Mammary epithelial cell (primary cell): ENCODE measurements around the gene UBN2.
"Not testable (repeated sequence)": the region's sequence is repeated elsewhere in the genome, so short reads cannot be mapped to it uniquely, and the experiment has no call there.

Source experiments
- CTCF ChIP-seq, 2 donors: IDR thresholded peaks in 1 of 2; conservative IDR thresholded peaks in 1 of 2; 2 replicates each; pipeline ENCODE4 v1.5.1; 2011 to 2012; ENCODE audit warnings: inconsistent platforms in 2 of 2, low read length in 2 of 2, mild to moderate bottlenecking in 2 of 2, control low read depth in 1 of 2, low read depth in 1 of 2; ENCODE audit not compliant: insufficient read depth in 1 of 2; ENCODE audit errors: extremely low read depth in 1 of 2
- EZH2 ChIP-seq: IDR thresholded peaks from 2 replicates; pipeline ENCODE4 v1.6.1; 2012; ENCODE audit warnings: low read length, inconsistent platforms, borderline replicate concordance

- not testable (repeated sequence) for TF ChIP-seq CTCF (conservative IDR thresholded peaks at IDR 0.05 in 1 of 2, IDR thresholded peaks at IDR 0.05 in 1 of 2; ENCODE audit: extremely low read depth in 1 of 2, insufficient read depth in 1 of 2, low read depth in 1 of 2, low read length in 2 of 2); EZH2
These were observed 102.4 kb downstream of the UBN2 start for GRCh38 chr7:139333443-139333842.
